SK-N-SH treated with all-trans-retinoic acid at 6 μM for 48 hours (cell line): Measurements from ENCODE around the gene WASHC4.

Experiments used
- ATAC-seq: fragments of 200-7000 bp; cut with Tn5 transposase; 3 replicates; pipeline ENCODE4 v1.9.1; 2020; ENCODE audit warnings: mild to moderate bottlenecking, moderate library complexity
- ARNTL ChIP-seq: fragments of 450-650 bp; formaldehyde crosslinking; IDR thresholded peaks from 2 replicates; pipeline ENCODE4 v1.5.0; 2020; ENCODE audit warnings: low read depth, mild to moderate bottlenecking, moderate library complexity, borderline replicate concordance
- BACH2 ChIP-seq: fragments of 250-450 bp; sonication (Bioruptor Pico); IDR thresholded peaks from 2 replicates; pipeline ENCODE4 v1.9.0; 2021; ENCODE audit warnings: mild to moderate bottlenecking, borderline replicate concordance
- CSDC2 ChIP-seq: fragments of 250-450 bp; sonication (Bioruptor Pico); IDR thresholded peaks from 2 replicates; pipeline ENCODE4 v1.5.0; 2020; ENCODE audit warnings: mild to moderate bottlenecking, moderate library complexity
- ESRRG ChIP-seq: fragments of 250-450 bp; sonication (Bioruptor Pico); IDR thresholded peaks from 2 replicates; pipeline ENCODE4 v1.6.1; 2021; ENCODE audit warnings: mild to moderate bottlenecking
- GLIS3 ChIP-seq: fragments of 250-450 bp; sonication (Bioruptor Pico); IDR thresholded peaks from 2 replicates; pipeline ENCODE4 v1.5.0; 2020; ENCODE audit warnings: mild to moderate bottlenecking, moderate library complexity
- ISL1 ChIP-seq: fragments of 250-450 bp; sonication (Bioruptor Pico); IDR thresholded peaks from 2 replicates; pipeline ENCODE4 v2.1.2; 2022; ENCODE audit warnings: mild to moderate bottlenecking, moderate library complexity
- OSR1 ChIP-seq: fragments of 250-450 bp; sonication (Bioruptor Pico); IDR thresholded peaks from 2 replicates; pipeline ENCODE4 v1.8.0; 2022; ENCODE audit warnings: moderate library complexity, mild to moderate bottlenecking, inconsistent platforms
- PPARA ChIP-seq: fragments of 250-450 bp; sonication (Bioruptor Pico); IDR thresholded peaks from 2 replicates; pipeline ENCODE4 v1.5.0; 2020; ENCODE audit warnings: mild to moderate bottlenecking, borderline replicate concordance
- SNAI2 ChIP-seq: fragments of 250-450 bp; sonication (Bioruptor Pico); IDR thresholded peaks from 2 replicates; pipeline ENCODE4 v1.5.0; 2020; ENCODE audit warnings: mild to moderate bottlenecking, moderate library complexity
- TCF4 ChIP-seq: fragments of 250-450 bp; sonication (Bioruptor Pico); IDR thresholded peaks from 2 replicates; pipeline ENCODE4 v1.8.0; 2021; ENCODE audit warnings: mild to moderate bottlenecking, moderate library complexity, borderline replicate concordance
- TOX ChIP-seq: fragments of 250-450 bp; sonication (Bioruptor Pico); IDR thresholded peaks from 2 replicates; pipeline ENCODE4 v1.8.0; 2021; ENCODE audit warnings: mild to moderate bottlenecking, moderate library complexity, borderline replicate concordance
- ZC3H10 ChIP-seq: fragments of 250-450 bp; sonication (Bioruptor Pico); IDR thresholded peaks from 2 replicates; pipeline ENCODE4 v1.5.1; 2021; ENCODE audit warnings: mild to moderate bottlenecking, moderate library complexity
- ZFP3 ChIP-seq: fragments of 250-450 bp; sonication (Bioruptor Pico); IDR thresholded peaks from 2 replicates; pipeline ENCODE4 v1.5.0; 2020; ENCODE audit warnings: mild to moderate bottlenecking, moderate library complexity
- ZFP30 ChIP-seq: fragments of 450-650 bp; formaldehyde crosslinking; IDR thresholded peaks from 2 replicates; pipeline ENCODE4 v1.5.0; 2022; ENCODE audit warnings: mild to moderate bottlenecking, moderate library complexity
- ZNF565 ChIP-seq: fragments of 450-650 bp; formaldehyde crosslinking; conservative IDR thresholded peaks from 2 replicates; pipeline ENCODE4 v1.5.0; 2020; ENCODE audit warnings: low read depth, mild to moderate bottlenecking, moderate library complexity
- ZNF70 ChIP-seq: fragments of 450-650 bp; formaldehyde crosslinking; IDR thresholded peaks from 2 replicates; pipeline ENCODE4 v1.5.0; 2020; ENCODE audit warnings: mild to moderate bottlenecking, moderate library complexity
- ZNF8 ChIP-seq: fragments of 450-650 bp; formaldehyde crosslinking; IDR thresholded peaks from 2 replicates; pipeline ENCODE4 v1.5.0; 2020; ENCODE audit warnings: mild to moderate bottlenecking, moderate library complexity
- TF ChIP-seq, protein P1 (sequence below): fragments of 250-450 bp; sonication (Bioruptor Pico); IDR thresholded peaks from 2 replicates; pipeline ENCODE4 v1.5.1; 2020; ENCODE audit warnings: low read depth, mild to moderate bottlenecking, moderate library complexity
- TF ChIP-seq, protein P2 (sequence below): fragments of 250-450 bp; sonication (Bioruptor Pico); IDR thresholded peaks from 2 replicates; pipeline ENCODE4 v1.5.1; 2021; ENCODE audit warnings: mild to moderate bottlenecking, moderate library complexity
- TF ChIP-seq, protein P3 (sequence below): fragments of 250-450 bp; sonication (Bioruptor Pico); IDR thresholded peaks from 2 replicates; pipeline ENCODE4 v1.5.0; 2020; ENCODE audit warnings: mild to moderate bottlenecking, moderate library complexity
- TF ChIP-seq, protein P4 (sequence below): fragments of 250-450 bp; sonication (Bioruptor Pico); IDR thresholded peaks from 2 replicates; pipeline ENCODE4 v1.8.0; 2020; ENCODE audit warnings: mild to moderate bottlenecking, moderate library complexity, borderline replicate concordance

WASHC4 gene

DNA sequence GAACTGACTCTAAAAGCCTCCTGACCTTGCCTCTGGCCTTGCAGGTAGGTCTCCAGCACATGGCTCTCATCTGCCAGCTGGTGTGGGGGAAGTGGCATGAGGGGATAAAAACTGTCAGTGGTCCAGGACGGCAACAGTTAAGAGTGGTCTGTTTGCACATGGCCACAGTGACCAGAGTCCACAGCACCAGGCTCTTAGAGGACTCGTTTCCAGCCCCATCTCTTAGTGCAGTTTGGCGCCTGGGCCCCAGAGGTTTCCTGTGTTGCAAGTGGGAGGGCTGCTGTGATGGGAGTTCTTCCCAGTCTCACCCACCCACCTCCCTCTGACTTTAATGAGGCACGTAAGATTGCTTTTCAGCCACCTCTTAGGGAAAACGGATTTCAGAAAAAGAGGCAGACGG is 91.4 kb downstream of the WASHC4 start:
- TF ChIP-seq TCF4 (CRISPR knock-in tag) (no peak), ZC3H10 (CRISPR knock-in tag) (no peak), ZNF565 (CRISPR knock-in tag) (no peak), OSR1 (CRISPR knock-in tag) (no peak), ARNTL (CRISPR knock-in tag) (no peak), GLIS3 (CRISPR knock-in tag) (no peak), ZNF8 (CRISPR knock-in tag) (no peak), ESRRG (CRISPR knock-in tag) (no peak), TOX (CRISPR knock-in tag) (no peak), CSDC2 (CRISPR knock-in tag) (no peak), BACH2 (CRISPR knock-in tag) (no peak), ISL1 (CRISPR knock-in tag) (no peak), ZFP3 (CRISPR knock-in tag) (no peak), PPARA (CRISPR knock-in tag) (no peak), ZNF70 (CRISPR knock-in tag) (no peak)
- TF ChIP-seq, protein P1, sequence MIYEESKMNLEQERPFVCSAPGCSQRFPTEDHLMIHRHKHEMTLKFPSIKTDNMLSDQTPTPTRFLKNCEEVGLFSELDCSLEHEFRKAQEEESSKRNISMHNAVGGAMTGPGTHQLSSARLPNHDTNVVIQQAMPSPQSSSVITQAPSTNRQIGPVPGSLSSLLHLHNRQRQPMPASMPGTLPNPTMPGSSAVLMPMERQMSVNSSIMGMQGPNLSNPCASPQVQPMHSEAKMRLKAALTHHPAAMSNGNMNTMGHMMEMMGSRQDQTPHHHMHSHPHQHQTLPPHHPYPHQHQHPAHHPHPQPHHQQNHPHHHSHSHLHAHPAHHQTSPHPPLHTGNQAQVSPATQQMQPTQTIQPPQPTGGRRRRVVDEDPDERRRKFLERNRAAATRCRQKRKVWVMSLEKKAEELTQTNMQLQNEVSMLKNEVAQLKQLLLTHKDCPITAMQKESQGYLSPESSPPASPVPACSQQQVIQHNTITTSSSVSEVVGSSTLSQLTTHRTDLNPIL (CRISPR knock-in tag), result no peak
- TF ChIP-seq, protein P2, sequence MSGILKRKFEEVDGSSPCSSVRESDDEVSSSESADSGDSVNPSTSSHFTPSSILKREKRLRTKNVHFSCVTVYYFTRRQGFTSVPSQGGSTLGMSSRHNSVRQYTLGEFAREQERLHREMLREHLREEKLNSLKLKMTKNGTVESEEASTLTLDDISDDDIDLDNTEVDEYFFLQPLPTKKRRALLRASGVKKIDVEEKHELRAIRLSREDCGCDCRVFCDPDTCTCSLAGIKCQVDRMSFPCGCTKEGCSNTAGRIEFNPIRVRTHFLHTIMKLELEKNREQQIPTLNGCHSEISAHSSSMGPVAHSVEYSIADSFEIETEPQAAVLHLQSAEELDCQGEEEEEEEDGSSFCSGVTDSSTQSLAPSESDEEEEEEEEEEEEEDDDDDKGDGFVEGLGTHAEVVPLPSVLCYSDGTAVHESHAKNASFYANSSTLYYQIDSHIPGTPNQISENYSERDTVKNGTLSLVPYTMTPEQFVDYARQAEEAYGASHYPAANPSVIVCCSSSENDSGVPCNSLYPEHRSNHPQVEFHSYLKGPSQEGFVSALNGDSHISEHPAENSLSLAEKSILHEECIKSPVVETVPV (CRISPR knock-in tag), result no peak
- TF ChIP-seq, protein P3, sequence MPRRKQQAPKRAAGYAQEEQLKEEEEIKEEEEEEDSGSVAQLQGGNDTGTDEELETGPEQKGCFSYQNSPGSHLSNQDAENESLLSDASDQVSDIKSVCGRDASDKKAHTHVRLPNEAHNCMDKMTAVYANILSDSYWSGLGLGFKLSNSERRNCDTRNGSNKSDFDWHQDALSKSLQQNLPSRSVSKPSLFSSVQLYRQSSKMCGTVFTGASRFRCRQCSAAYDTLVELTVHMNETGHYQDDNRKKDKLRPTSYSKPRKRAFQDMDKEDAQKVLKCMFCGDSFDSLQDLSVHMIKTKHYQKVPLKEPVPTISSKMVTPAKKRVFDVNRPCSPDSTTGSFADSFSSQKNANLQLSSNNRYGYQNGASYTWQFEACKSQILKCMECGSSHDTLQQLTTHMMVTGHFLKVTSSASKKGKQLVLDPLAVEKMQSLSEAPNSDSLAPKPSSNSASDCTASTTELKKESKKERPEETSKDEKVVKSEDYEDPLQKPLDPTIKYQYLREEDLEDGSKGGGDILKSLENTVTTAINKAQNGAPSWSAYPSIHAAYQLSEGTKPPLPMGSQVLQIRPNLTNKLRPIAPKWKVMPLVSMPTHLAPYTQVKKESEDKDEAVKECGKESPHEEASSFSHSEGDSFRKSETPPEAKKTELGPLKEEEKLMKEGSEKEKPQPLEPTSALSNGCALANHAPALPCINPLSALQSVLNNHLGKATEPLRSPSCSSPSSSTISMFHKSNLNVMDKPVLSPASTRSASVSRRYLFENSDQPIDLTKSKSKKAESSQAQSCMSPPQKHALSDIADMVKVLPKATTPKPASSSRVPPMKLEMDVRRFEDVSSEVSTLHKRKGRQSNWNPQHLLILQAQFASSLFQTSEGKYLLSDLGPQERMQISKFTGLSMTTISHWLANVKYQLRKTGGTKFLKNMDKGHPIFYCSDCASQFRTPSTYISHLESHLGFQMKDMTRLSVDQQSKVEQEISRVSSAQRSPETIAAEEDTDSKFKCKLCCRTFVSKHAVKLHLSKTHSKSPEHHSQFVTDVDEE, result no peak
- TF ChIP-seq, protein P4, sequence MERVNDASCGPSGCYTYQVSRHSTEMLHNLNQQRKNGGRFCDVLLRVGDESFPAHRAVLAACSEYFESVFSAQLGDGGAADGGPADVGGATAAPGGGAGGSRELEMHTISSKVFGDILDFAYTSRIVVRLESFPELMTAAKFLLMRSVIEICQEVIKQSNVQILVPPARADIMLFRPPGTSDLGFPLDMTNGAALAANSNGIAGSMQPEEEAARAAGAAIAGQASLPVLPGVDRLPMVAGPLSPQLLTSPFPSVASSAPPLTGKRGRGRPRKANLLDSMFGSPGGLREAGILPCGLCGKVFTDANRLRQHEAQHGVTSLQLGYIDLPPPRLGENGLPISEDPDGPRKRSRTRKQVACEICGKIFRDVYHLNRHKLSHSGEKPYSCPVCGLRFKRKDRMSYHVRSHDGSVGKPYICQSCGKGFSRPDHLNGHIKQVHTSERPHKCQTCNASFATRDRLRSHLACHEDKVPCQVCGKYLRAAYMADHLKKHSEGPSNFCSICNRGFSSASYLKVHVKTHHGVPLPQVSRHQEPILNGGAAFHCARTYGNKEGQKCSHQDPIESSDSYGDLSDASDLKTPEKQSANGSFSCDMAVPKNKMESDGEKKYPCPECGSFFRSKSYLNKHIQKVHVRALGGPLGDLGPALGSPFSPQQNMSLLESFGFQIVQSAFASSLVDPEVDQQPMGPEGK (CRISPR knock-in tag), result no peak
- ATAC-seq, result no peak

DNA sequence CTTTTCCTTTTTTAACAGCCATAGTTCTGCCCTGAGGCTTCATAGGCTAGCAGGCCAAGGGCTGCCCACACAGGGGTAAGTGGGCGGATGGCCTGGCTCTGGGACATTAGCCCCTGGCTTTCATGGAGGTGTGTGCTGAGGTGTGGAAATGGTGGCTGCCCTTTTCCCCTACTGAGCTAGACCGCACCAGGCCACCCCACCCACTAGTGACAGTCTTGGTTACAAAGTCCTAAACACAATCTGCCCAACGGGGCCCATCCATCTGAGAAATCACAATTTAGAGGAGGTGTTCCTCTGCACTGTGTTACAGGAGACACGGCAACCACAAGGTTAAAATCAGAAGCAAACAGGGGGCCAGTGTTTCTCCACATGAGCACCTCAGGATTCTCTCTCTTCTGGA is 92.9 kb downstream of the WASHC4 start:
- no peak for ATAC-seq
- no peak for TF ChIP-seq TOX (CRISPR knock-in tag)
- no peak for TF ChIP-seq TCF4 (CRISPR knock-in tag)
- no peak for TF ChIP-seq ZC3H10 (CRISPR knock-in tag)
- no peak for TF ChIP-seq SNAI2 (CRISPR knock-in tag)
- no peak for TF ChIP-seq PPARA (CRISPR knock-in tag)
- TF ChIP-seq ZFP3 (CRISPR knock-in tag), result no peak
- no peak for TF ChIP-seq ZNF70 (CRISPR knock-in tag)
- TF ChIP-seq ZNF8 (CRISPR knock-in tag), result no peak
- no peak for TF ChIP-seq ZNF565 (CRISPR knock-in tag)
- TF ChIP-seq, protein P1 (CRISPR knock-in tag), result no peak
- TF ChIP-seq CSDC2 (CRISPR knock-in tag), result no peak
- TF ChIP-seq, all 23 proteins: peak for 0

DNA sequence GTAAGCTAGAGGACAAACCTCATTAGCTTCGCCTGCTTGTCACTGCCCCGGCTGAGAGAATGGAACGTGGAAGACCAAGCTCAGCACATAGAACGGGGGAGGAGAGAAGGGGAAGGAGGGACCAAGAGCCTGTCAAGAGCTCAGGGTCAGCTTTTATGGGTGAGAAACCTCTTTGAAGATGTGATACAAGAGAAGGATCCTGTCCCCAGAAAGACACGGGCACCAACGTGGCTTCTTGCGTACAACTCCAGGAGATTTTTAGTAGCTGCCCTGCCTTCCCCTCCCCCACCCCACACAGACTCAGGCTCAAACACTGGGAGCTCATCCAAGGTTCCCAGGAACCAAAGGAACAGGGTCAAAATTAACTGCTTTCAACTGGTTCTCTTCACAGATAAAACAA is 93.8 kb downstream of the WASHC4 start:
- ATAC-seq, result no peak
- TF ChIP-seq OSR1 (CRISPR knock-in tag), result no peak
- TF ChIP-seq ZFP30 (CRISPR knock-in tag), result no peak
- TF ChIP-seq, protein P2 (CRISPR knock-in tag), result no peak
- TF ChIP-seq, protein P3, result no peak
- TF ChIP-seq PPARA (CRISPR knock-in tag), result no peak
- TF ChIP-seq ZC3H10 (CRISPR knock-in tag), result no peak
- no peak for TF ChIP-seq CSDC2 (CRISPR knock-in tag)
- TF ChIP-seq ESRRG (CRISPR knock-in tag), result no peak
- no peak for TF ChIP-seq ZNF8 (CRISPR knock-in tag)
